K562 (cell line): ENCODE data around the gene NEDD1. TPM values are rescaled to one million over a fixed set of nuclear protein-coding genes. Genes with fewer than 3 reads are reported as not detected.
A peak's percentile ranks its signal among the peaks of the same experiment; 100 is the strongest.

ENCODE experiments used
- ARID4B ChIP-seq: sonication (generic); formaldehyde crosslinking; IDR thresholded peaks from 2 replicates; pipeline ENCODE4 v1.8.0; 2022; ENCODE audit warnings: mild to moderate bottlenecking, missing genetic modification reagents
- C11orf30 ChIP-seq: fragments of 450-650 bp; IDR thresholded peaks from 2 replicates; pipeline ENCODE4 v1.6.1; 2016; ENCODE audit warnings: low read depth, mild to moderate bottlenecking
- DLX4 ChIP-seq: fragments of 250-450 bp; sonication (Bioruptor Pico); IDR thresholded peaks from 2 replicates; pipeline ENCODE4 v1.6.1; 2021; ENCODE audit warnings: mild to moderate bottlenecking
- E2F5 ChIP-seq: sonication (generic); formaldehyde crosslinking; IDR thresholded peaks from 2 replicates; pipeline ENCODE4 v1.8.0; 2022; ENCODE audit warnings: mild to moderate bottlenecking, missing genetic modification reagents
- MAFF ChIP-seq: IDR thresholded peaks from 2 replicates; pipeline ENCODE4 v1.6.1; 2012; ENCODE audit warnings: low read length, improper control_type of control experiment
- MAZ ChIP-seq, 2 experiments: fragments of 450-650 bp in 1 of 2; sonication (generic) in 1 of 2; formaldehyde crosslinking; IDR thresholded peaks in 1 of 2; conservative IDR thresholded peaks in 1 of 2; 2 replicates each; pipeline versions ENCODE4 v1.4.0 to v1.5.0; 2020; ENCODE audit warnings: mild to moderate bottlenecking in 1 of 2, missing genetic modification reagents in 1 of 2
- SETDB1 ChIP-seq: IDR thresholded peaks from one replicate; pipeline ENCODE4 v1.6.1; 2012; ENCODE audit warnings: low read length, control low read depth, inconsistent platforms
- TCF7L2 ChIP-seq: fragments of 150-350 bp; IDR thresholded peaks from 2 replicates; pipeline ENCODE4 v1.6.1; 2016; ENCODE audit warnings: low read depth, mild to moderate bottlenecking, low read length, moderate library complexity
- ZBTB49 ChIP-seq: sonication (generic); formaldehyde crosslinking; IDR thresholded peaks from 2 replicates; pipeline ENCODE4 v1.8.0; 2022; ENCODE audit warnings: missing genetic modification reagents, mild to moderate bottlenecking, borderline replicate concordance
- ZNF174 ChIP-seq: fragments of 250-450 bp; sonication (Bioruptor Pico); IDR thresholded peaks from 2 replicates; pipeline ENCODE4 v1.4.0; 2020; ENCODE audit warnings: mild to moderate bottlenecking
- ZNF3 ChIP-seq: fragments of 250-450 bp; sonication (Bioruptor Pico); IDR thresholded peaks from 2 replicates; pipeline ENCODE4 v1.5.0; 2021; ENCODE audit warnings: mild to moderate bottlenecking, moderate library complexity
- ZNF316 ChIP-seq: fragments of 450-650 bp; IDR thresholded peaks from 2 replicates; pipeline ENCODE4 v1.6.1; 2016
- ZNF76 ChIP-seq: fragments of 250-450 bp; sonication (Bioruptor Pico); IDR thresholded peaks from 2 replicates; pipeline ENCODE4 v1.4.0; 2020; ENCODE audit warnings: mild to moderate bottlenecking, moderate library complexity, borderline replicate concordance
- polyA plus RNA-seq, 8 experiments: library from polyadenylated mRNA; depleted of rRNA in 4 of 8; stranded (reverse) in 5 of 8; unstranded in 3 of 8; fragments of >200 nt; fragmentation: Nextera tagmentation in 2 of 8; fragmentation: Illumina TruSeq in 1 of 8; extraction: Ambion mirVana in 2 of 8; extraction: Trizol in 1 of 8; gene quantifications; 2 replicates each; pipeline versions ENCODE4 v1.2.1 to v1.2.3, GENCODE V29; 2011 to 2014; ENCODE audit warnings: inconsistent platforms in 1 of 8, missing spikeins in 1 of 8
- total RNA-seq, 7 experiments: library from RNA; depleted of rRNA in 6 of 7; stranded (reverse); fragments of >200 nt in 6 of 7; fragmentation: Illumina TruSeq in 2 of 7; extraction: Trizol in 2 of 7; gene quantifications; 2 replicates each; pipeline versions ENCODE4 v1.2.1 to v1.2.3, GENCODE V29; 2011 to 2021; ENCODE audit warnings: low replicate concordance in 1 of 7
- TF ChIP-seq, protein P1 (sequence below): sonication (generic); formaldehyde crosslinking; IDR thresholded peaks from 2 replicates; pipeline ENCODE4 v1.8.1; 2023; ENCODE audit warnings: mild to moderate bottlenecking, missing genetic modification reagents
- TF ChIP-seq, protein P2 (sequence below): fragments of 450-650 bp; formaldehyde crosslinking; IDR thresholded peaks from 2 replicates; pipeline ENCODE4 v1.4.0; 2022; ENCODE audit warnings: missing genetic modification characterization

NEDD1 gene
- total and polyA plus RNA-seq, 9 of the 15 experiments (the other 6 are each of a cell fraction or from before 2014, with no cell fraction given): 7.5 to 29.3 (median 14.8) TPM

GRCh38 chr12:96912261-96912660, 5.2 kb downstream of the NEDD1 start (continued):
- TF ChIP-seq ZBTB49 (CRISPR knock-in tag) (no peak), C11orf30 (peak; percentile 49; the same call in 1 of the 2 replicates), SETDB1 (no peak), MAZ (CRISPR knock-in tag; conservative IDR thresholded peaks at IDR 0.05 in 1 of 2, IDR thresholded peaks at IDR 0.05 in 1 of 2) (no peak), DLX4 (CRISPR knock-in tag) (no peak), ZNF174 (CRISPR knock-in tag) (no peak), ZNF316 (peak; percentile 74), ZNF3 (CRISPR knock-in tag) (no peak), MAFF (peak; percentile 40; the same call in 1 of the 2 replicates), E2F5 (no peak), ZNF76 (CRISPR knock-in tag) (no peak), TCF7L2 (no peak), ARID4B (CRISPR knock-in tag) (no peak)
- TF ChIP-seq, protein P1, sequence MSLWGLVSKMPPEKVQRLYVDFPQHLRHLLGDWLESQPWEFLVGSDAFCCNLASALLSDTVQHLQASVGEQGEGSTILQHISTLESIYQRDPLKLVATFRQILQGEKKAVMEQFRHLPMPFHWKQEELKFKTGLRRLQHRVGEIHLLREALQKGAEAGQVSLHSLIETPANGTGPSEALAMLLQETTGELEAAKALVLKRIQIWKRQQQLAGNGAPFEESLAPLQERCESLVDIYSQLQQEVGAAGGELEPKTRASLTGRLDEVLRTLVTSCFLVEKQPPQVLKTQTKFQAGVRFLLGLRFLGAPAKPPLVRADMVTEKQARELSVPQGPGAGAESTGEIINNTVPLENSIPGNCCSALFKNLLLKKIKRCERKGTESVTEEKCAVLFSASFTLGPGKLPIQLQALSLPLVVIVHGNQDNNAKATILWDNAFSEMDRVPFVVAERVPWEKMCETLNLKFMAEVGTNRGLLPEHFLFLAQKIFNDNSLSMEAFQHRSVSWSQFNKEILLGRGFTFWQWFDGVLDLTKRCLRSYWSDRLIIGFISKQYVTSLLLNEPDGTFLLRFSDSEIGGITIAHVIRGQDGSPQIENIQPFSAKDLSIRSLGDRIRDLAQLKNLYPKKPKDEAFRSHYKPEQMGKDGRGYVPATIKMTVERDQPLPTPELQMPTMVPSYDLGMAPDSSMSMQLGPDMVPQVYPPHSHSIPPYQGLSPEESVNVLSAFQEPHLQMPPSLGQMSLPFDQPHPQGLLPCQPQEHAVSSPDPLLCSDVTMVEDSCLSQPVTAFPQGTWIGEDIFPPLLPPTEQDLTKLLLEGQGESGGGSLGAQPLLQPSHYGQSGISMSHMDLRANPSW: no peak
- TF ChIP-seq, protein P2, sequence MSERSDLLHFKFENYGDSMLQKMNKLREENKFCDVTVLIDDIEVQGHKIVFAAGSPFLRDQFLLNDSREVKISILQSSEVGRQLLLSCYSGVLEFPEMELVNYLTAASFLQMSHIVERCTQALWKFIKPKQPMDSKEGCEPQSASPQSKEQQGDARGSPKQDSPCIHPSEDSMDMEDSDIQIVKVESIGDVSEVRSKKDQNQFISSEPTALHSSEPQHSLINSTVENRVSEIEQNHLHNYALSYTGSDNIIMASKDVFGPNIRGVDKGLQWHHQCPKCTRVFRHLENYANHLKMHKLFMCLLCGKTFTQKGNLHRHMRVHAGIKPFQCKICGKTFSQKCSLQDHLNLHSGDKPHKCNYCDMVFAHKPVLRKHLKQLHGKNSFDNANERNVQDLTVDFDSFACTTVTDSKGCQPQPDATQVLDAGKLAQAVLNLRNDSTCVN: no peak
